Superior temporal gyrus (tissue), 1 donor: ENCODE measurements around the gene LRATD1.

Experiments used
- DNase-seq: peaks from one replicate; pipeline ENCODE4 v3.0.0-alpha.2; 2016; ENCODE audit errors: extremely low spot score

Gene LRATD1

DNA sequence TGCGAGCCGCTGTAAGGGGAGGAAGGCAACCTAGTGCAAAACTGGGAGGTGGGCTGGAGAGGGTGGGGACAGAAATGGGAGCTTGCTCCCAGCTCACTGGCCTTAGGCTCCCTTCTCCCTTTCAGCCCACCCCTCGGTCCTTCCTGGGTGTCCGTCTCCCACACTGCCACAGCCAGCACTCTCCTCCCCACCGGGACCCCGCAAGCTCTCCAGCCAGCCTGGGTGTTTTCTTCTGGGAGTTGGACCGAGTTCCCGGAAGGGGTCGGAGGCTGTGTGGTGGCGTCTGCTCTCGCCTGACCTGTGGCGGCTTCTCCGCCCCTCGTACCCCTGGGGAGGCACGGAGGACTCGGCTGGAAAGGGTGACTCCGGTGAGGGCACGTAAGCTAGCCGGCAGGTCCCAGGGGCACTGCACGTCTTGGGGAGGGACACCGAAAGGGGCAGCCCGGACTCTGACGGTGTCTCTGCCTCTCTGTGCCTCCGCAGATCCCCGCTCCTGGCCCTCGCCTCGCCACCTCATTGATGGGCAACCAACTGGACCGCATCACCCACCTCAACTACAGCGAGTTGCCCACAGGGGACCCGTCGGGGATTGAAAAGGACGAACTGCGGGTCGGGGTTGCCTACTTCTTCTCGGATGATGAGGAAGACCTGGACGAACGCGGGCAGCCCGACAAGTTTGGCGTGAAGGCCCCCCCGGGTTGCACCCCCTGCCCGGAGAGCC, 1.1 kb downstream of the LRATD1 start:
- DNase-seq: no peak

DNA sequence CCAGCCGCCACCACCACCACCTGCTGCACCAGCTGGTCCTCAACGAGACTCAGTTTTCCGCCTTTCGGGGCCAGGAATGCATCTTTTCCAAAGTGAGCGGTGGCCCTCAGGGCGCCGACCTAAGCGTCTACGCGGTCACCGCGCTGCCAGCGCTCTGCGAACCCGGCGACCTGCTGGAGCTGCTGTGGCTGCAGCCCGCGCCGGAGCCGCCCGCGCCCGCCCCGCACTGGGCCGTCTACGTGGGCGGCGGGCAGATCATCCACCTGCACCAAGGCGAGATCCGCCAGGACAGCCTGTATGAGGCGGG, 1.6 kb downstream of the LRATD1 start:
- DNase-seq: no peak

- DNase-seq: peak; percentile 68
Observed at GRCh38 chr2:14634489-14635390, 2.2 kb downstream of the LRATD1 start.

GRCh38 chr2:14635391-14635871, 2.9 kb downstream of the LRATD1 start:
- DNase-seq: peak; percentile 57

- no peak for DNase-seq
Observed at GRCh38 chr2:14638488-14638887, 6.0 kb downstream of the LRATD1 start.

- no peak for DNase-seq
Observed at GRCh38 chr2:14641116-14641515, 8.6 kb downstream of the LRATD1 start.

- DNase-seq: no peak
Observed at GRCh38 chr2:14642499-14642898, 10.0 kb downstream of the LRATD1 start.

DNA sequence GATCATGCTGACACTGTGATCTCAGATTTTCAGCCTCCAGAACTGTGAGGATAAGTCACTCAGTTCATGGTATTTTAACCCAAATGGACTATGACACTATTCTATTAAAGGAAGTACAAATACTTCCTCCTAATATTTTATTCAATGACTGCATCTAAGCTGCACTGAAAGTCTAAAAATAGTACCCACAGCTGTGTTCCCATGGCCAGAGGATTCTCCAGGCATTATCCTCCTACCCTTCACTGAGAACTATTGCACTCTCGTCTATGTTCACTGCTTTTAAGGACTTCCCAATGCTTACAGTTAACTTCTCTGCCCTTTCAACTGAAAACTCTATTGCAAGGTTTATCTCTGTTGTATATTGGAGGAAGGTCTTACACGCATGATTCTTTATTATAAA, 15.2 kb downstream of the LRATD1 start:
- no peak for DNase-seq

GRCh38 chr2:14650066-14650465, 17.5 kb downstream of the LRATD1 start:
- DNase-seq: no peak

- DNase-seq: no peak
Observed at GRCh38 chr2:14654835-14655282, 22.3 kb downstream of the LRATD1 start.

DNA sequence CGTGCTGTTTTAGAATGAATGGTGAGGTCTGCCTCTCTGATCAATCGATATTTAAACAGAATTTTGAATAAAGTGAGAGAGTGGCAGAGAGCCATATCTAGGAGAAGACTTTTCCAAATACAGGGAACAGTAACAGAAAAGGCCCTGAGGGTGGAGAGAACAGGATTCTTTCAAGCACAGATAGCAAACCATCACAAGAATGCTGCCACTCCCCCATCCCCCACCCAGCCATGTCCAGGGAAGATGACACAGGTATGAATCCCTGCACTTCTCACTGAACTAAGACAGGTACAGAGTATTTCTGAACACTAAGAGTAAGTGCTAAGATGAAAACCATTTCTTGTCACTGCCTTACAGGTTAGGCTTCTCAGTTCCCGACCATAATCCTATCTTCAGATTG, 23.6 kb downstream of the LRATD1 start:
- no peak for DNase-seq

DNA sequence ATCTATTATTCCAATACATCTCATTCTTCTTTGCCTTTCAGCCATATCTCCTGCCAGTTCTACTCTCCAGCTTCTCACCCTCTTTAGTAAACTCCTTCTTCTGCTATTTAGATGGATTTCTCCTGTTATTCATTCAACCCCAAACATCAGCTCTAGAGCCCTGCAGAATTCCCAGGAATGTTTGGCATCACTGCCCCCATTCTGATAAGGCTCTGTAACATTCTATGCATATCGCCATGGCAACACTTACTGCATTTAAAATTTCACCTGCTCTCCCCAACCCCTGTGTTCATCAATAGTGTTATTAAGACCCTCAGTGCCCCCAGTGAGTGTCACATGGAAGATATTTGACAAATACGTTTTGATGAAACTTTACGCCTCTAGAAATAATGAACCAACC, 28.6 kb downstream of the LRATD1 start:
- DNase-seq: no peak

GRCh38 chr2:14673351-14673875, 40.9 kb downstream of the LRATD1 start:
- peak; percentile 44 for DNase-seq

- DNase-seq: no peak
Observed at GRCh38 chr2:14675489-14675888, 43.0 kb downstream of the LRATD1 start.

DNA sequence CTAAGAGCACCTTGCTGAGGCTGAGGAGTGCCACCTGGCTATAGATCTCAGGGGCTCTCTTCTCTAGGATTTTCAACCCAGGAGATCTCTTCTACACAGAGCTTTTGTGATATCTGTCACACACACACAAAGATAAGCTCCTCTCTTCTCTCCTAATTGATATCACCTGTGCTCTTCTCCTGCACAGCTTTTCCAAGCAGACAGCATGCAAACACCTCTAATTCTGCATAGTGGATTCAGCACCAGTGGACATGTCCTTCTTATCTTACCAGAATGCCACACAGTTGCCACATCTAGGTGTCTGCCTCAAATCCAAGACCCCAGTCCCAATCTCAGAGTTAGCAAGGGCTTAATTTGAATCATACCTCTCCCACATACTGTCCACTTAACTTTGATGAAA, 43.9 kb downstream of the LRATD1 start:
- DNase-seq: no peak

- no peak for DNase-seq
Observed at GRCh38 chr2:14677039-14677438, 44.5 kb downstream of the LRATD1 start.

GRCh38 chr2:14678761-14679160, 46.2 kb downstream of the LRATD1 start:
- peak; percentile 68 for DNase-seq

GRCh38 chr2:14681608-14682007, 49.1 kb downstream of the LRATD1 start:
- DNase-seq: no peak
